ENCODE data around the gene GPR55. TPM values are rescaled to one million over a fixed set of nuclear protein-coding genes. Genes with fewer than 3 reads are reported as not detected.

GPR55 gene
- total and polyA plus RNA-seq, 5 donors, result 0.18 to 0.20 TPM; not detected in 3

GRCh38 chr2:230949966-230950873 is 25.2 kb upstream of the GPR55 start:
- intact Hi-C loops (cut with DNase I), result no loop called here
- Histone ChIP-seq H3K4me1 (ENCODE audit: control insufficient read depth, insufficient read depth, low read length) (no peaks in the 10 kb centered on the region), H3K27me3 (ENCODE audit: control insufficient read depth, insufficient read depth) (no peaks in the 10 kb centered on the region), H3K27ac (ENCODE audit: low read length) (no peak overlapping the region), H3K9me3 (ENCODE audit: control insufficient read depth, low read length) (no peaks in the 10 kb centered on the region), H3K4me3 (ENCODE audit: low read length) (no peak overlapping the region)
- no peak for ATAC-seq
- DNase-seq, result no peak
- 74% methylated on average over 20 of the region's 20 CpGs for WGBS

GRCh38 chr2:230947908-230948365 is 22.9 kb upstream of the GPR55 start:
- Histone ChIP-seq H3K4me3 (ENCODE audit: low read length) (no peak overlapping the region), H3K4me1 (ENCODE audit: control insufficient read depth, insufficient read depth, low read length) (no peaks in the 10 kb centered on the region), H3K27me3 (ENCODE audit: control insufficient read depth, insufficient read depth) (no peaks in the 10 kb centered on the region), H3K9me3 (ENCODE audit: control insufficient read depth, low read length) (no peaks in the 10 kb centered on the region), H3K27ac (ENCODE audit: low read length) (no peak overlapping the region)
- 73% methylated on average over 10 of the region's 10 CpGs for WGBS
- ATAC-seq, result no peak
- intact Hi-C loops (cut with DNase I), result no loop called here
- no peak for DNase-seq

GRCh38 chr2:230947235-230947576 is 22.2 kb upstream of the GPR55 start:
- Histone ChIP-seq H3K9me3 (ENCODE audit: control insufficient read depth, low read length) (no peaks in the 10 kb centered on the region), H3K4me3 (ENCODE audit: low read length) (no peak overlapping the region), H3K27me3 (ENCODE audit: control insufficient read depth, insufficient read depth) (no peaks in the 10 kb centered on the region), H3K27ac (ENCODE audit: low read length) (no peak overlapping the region), H3K4me1 (ENCODE audit: control insufficient read depth, insufficient read depth, low read length) (no peaks in the 10 kb centered on the region)
- WGBS, result 88% methylated on average over 3 of the region's 3 CpGs
- ATAC-seq (no peak), DNase-seq (no peak)
- intact Hi-C loops (cut with DNase I), result no loop called here

GRCh38 chr2:230946429-230947234 is 21.6 kb upstream of the GPR55 start:
- Histone ChIP-seq H3K9me3 (ENCODE audit: control insufficient read depth, low read length) (no peaks in the 10 kb centered on the region), H3K4me3 (ENCODE audit: low read length) (no peak overlapping the region), H3K4me1 (ENCODE audit: control insufficient read depth, insufficient read depth, low read length) (no peaks in the 10 kb centered on the region), H3K27me3 (ENCODE audit: control insufficient read depth, insufficient read depth) (no peaks in the 10 kb centered on the region), H3K27ac (ENCODE audit: low read length) (no peak overlapping the region)
- 88% methylated on average over 7 of the region's 7 CpGs for WGBS
- intact Hi-C loops (cut with DNase I), result no loop called here
- DNase-seq, result no peak
- ATAC-seq, result no peak

GRCh38 chr2:230944757-230945372 is 19.8 kb upstream of the GPR55 start:
- Histone ChIP-seq H3K27ac (ENCODE audit: low read length) (no peak overlapping the region), H3K4me1 (ENCODE audit: control insufficient read depth, insufficient read depth, low read length) (no peaks in the 10 kb centered on the region), H3K9me3 (ENCODE audit: control insufficient read depth, low read length) (no peaks in the 10 kb centered on the region), H3K27me3 (ENCODE audit: control insufficient read depth, insufficient read depth) (no peaks in the 10 kb centered on the region), H3K4me3 (ENCODE audit: low read length) (no peak overlapping the region)
- 96% methylated on average over 21 of the region's 21 CpGs for WGBS
- intact Hi-C loops (cut with DNase I), result no loop called here
- no peak for DNase-seq
- ATAC-seq, result no peak

GRCh38 chr2:230944123-230944653 is 19.1 kb upstream of the GPR55 start:
- Histone ChIP-seq H3K4me1 (ENCODE audit: control insufficient read depth, insufficient read depth, low read length) (no peaks in the 10 kb centered on the region), H3K27me3 (ENCODE audit: control insufficient read depth, insufficient read depth) (no peaks in the 10 kb centered on the region), H3K27ac (ENCODE audit: low read length) (no peak overlapping the region), H3K4me3 (ENCODE audit: low read length) (no peak overlapping the region), H3K9me3 (ENCODE audit: control insufficient read depth, low read length) (no peaks in the 10 kb centered on the region)
- 84% methylated on average over 11 of the region's 11 CpGs for WGBS
- intact Hi-C loops (cut with DNase I), result no loop called here
- DNase-seq (no peak), ATAC-seq (no peak)

- DNase-seq (peak in 2 of 3 donors; percentile 73 to 76), ATAC-seq (peak; percentile 58 to 66)
- intact Hi-C loops (cut with DNase I), result no loop called here
- 47% methylated on average over 19 of the region's 19 CpGs for WGBS
- Histone ChIP-seq H3K9me3 (ENCODE audit: control insufficient read depth, low read length) (no peaks in the 10 kb centered on the region), H3K27ac (ENCODE audit: low read length) (no peak overlapping the region), H3K4me3 (ENCODE audit: low read length) (no peak overlapping the region), H3K4me1 (ENCODE audit: control insufficient read depth, insufficient read depth, low read length) (no peaks in the 10 kb centered on the region), H3K27me3 (ENCODE audit: control insufficient read depth, insufficient read depth) (no peaks in the 10 kb centered on the region)
These were observed 18.2 kb upstream of the GPR55 start for GRCh38 chr2:230942920-230943896.

- Histone ChIP-seq H3K4me1 (ENCODE audit: control insufficient read depth, insufficient read depth, low read length) (no peaks in the 10 kb centered on the region), H3K27ac (ENCODE audit: low read length) (no peak overlapping the region), H3K27me3 (ENCODE audit: control insufficient read depth, insufficient read depth) (no peaks in the 10 kb centered on the region), H3K4me3 (ENCODE audit: low read length) (no peak overlapping the region), H3K9me3 (ENCODE audit: control insufficient read depth, low read length) (no peaks in the 10 kb centered on the region)
- intact Hi-C loops (cut with DNase I), result no loop called here
- 62% methylated on average over 3 of the region's 3 CpGs for WGBS
- ATAC-seq, result no peak
- no peak for DNase-seq
These were observed 17.3 kb upstream of the GPR55 start for GRCh38 chr2:230942371-230942770.

- peak in 1 of 2 donors; percentile 15 for ATAC-seq
- intact Hi-C loops (cut with DNase I), result no loop called here
- Histone ChIP-seq H3K9me3 (ENCODE audit: control insufficient read depth, low read length) (no peaks in the 10 kb centered on the region), H3K27me3 (ENCODE audit: control insufficient read depth, insufficient read depth) (no peaks in the 10 kb centered on the region), H3K4me1 (ENCODE audit: control insufficient read depth, insufficient read depth, low read length) (no peaks in the 10 kb centered on the region), H3K27ac (ENCODE audit: low read length) (no peak overlapping the region), H3K4me3 (ENCODE audit: low read length) (no peak overlapping the region)
- WGBS, result 76% methylated on average over 14 of the region's 14 CpGs
- DNase-seq, result no peak
These were observed 16.4 kb upstream of the GPR55 start for GRCh38 chr2:230941202-230942180.

Measured in right cardiac atrium (tissue), 5 donors.